ENCODE data around the gene MYB. TPM values are rescaled to one million over a fixed set of nuclear protein-coding genes. Genes with fewer than 3 reads are reported as not detected.
A peak's percentile ranks its signal among the peaks of the same experiment; 100 is the strongest.

MYB gene
- total RNA-seq, 1 experiment from 2014 or later = 0.12 TPM

DNA sequence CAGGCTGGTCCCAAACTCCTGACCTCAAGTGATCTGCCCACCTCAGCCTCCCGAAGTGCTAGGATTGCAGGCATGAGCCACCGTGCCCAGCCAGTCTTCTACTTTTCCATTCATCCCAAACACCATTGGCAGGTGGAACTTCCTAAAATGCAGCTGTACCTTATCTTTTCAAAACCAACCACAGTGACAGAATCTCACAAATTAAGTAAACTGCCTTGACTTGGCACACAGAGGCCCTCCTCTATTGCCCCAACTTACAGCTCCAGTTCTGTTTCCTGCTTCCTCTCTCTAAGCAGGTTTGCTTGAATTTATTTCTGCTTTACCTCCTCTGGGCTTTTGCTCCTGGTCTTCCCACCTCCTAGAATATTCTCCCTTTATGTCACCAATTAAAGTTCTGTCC, 7.6 kb downstream of the MYB start:
- DNase-seq (ENCODE audit: low read depth) = no peak

GRCh38 chr6:135189344-135189743, 8.2 kb downstream of the MYB start:
- peak; percentile 12 for DNase-seq (ENCODE audit: low read depth)

DNA sequence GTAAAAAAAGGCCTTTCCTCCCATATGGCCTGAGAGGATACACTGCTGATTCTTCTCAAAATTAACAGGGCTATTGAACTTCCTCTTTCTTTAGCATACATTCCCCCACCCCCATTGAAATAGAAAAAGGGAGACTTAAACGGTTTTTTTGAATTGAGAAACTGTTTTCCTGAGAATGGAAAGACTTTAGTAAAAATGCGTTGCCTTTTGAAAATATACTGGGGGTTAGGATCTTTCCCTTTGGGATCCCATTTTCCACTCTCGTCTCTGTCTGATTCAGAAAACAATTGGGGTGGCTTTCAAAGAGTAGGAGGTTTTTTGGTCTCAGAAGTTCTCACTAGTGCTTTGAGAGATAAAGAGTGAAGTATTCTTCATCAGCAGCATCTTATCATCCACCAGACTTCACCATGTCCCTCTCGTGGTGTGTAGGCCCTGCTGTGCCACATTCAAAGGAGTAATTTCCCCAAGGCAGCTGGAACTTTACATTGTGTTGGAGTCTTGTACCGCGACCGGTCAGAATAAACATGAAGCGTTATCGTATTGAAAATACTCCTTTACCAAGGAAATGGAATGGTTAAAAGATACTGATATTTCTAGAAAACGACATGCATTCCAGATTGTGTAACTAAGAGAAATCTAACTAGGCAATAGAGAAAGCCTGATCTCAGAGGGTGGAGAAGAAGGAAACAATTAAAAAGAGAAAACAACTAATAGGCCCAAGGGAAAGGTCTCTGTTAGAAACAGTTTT, 10.6 kb downstream of the MYB start:
- DNase-seq (ENCODE audit: low read depth) = no peak

- DNase-seq (ENCODE audit: low read depth) = no peak
These were observed 11.4 kb downstream of the MYB start for GRCh38 chr6:135192256-135193174.

- DNase-seq (ENCODE audit: low read depth) = no peak
These were observed 12.1 kb downstream of the MYB start for GRCh38 chr6:135193221-135193620.

GRCh38 chr6:135195041-135195440, 13.9 kb downstream of the MYB start:
- no peak for DNase-seq (ENCODE audit: low read depth)

- no peak for DNase-seq (ENCODE audit: low read depth)
These were observed 14.4 kb downstream of the MYB start for GRCh38 chr6:135195522-135195921.

GRCh38 chr6:135196739-135197510, 15.8 kb downstream of the MYB start:
- DNase-seq (ENCODE audit: low read depth) = no peak

DNA sequence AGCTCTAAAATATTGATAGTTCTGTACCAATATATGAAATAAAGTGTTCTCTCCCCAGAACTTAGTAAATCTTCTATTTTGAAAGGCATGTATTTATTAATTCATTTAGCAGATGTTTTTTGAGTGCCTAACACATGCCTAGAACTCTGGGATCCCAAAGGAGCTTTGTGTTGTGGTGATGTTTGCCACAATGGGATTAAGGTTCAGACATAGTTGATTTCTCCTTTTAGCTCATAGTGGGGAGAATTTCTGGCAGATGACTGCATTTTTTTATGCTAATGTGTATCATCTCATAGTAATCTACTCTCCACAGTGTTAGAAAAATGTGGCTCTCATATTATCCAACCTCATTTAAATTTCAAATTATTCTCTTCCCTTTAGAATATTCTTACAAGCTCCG, 21.7 kb downstream of the MYB start:
- no peak for DNase-seq (ENCODE audit: low read depth)

- no peak for DNase-seq (ENCODE audit: low read depth)
These were observed 23.8 kb downstream of the MYB start for GRCh38 chr6:135204951-135205350.

DNA sequence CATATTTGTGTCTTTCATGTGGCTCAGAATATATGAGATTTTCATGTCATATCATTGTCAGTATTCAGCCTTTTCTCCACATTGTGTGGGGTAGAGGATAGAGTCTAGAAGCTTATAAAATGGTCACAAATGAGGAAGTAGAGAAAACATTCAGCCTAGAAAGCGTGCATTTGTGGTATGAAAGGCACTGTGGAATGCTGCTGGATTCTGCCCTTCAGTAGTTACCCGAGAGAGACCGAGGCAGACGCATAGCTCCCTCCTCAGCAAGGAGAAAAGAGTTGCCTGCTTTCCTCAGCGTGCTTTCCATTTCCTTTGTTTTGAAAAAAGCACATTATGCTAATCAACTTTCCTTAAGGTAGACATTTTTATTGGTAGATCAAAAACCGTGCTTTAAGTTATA, 28.7 kb downstream of the MYB start:
- no peak for DNase-seq (ENCODE audit: low read depth)

- DNase-seq (ENCODE audit: low read depth) = no peak
These were observed 29.7 kb downstream of the MYB start for GRCh38 chr6:135210632-135211305.

- DNase-seq (ENCODE audit: low read depth) = no peak
These were observed 30.2 kb downstream of the MYB start for GRCh38 chr6:135211306-135211702.

GRCh38 chr6:135212020-135212806, 31.1 kb downstream of the MYB start:
- peak; percentile 67 for DNase-seq (ENCODE audit: low read depth)

DNA sequence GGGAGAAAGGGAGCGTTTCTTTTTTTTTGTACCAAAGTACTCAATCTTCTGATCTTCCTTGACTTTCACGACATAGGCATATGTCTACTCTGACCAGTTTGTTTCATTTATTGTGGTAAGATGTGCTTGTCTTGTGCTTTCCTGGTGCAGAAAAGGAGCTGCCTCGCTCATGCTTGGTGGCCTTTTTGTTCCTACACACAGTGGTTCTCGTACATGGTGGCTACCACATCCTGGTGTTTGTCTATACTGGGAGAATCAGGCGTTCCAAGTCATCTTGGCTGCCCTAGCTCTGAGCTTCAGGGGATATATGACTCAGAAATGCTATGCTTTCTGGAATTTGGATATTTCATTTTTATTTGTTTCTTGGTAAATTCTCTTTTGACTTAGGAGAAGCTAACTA, 31.8 kb downstream of the MYB start:
- DNase-seq (ENCODE audit: low read depth) = peak; percentile 74

- DNase-seq (ENCODE audit: low read depth) = no peak
These were observed 32.5 kb downstream of the MYB start for GRCh38 chr6:135213616-135214015.

- no peak for DNase-seq (ENCODE audit: low read depth)
These were observed 34.1 kb downstream of the MYB start for GRCh38 chr6:135215160-135215559.

DNA sequence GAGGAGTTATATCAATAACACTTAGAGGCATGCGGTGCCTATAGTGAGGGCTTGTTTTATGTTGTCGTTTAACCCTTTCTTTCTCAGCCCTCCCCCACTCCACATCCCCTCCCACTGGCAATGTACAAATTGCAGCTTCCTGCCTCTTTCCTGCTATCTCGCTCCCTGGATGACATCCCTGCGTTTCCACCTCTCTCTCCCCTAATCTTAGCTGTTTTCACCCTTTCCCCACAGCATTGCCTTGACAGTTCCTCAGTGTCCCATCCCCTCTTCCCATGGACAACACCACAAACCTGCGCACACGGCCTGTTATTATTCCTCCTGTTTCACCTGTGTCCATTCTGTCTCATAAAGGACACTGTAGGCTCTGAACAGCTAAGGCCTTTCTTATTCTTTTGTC, 34.5 kb downstream of the MYB start:
- DNase-seq (ENCODE audit: low read depth) = no peak

DNA sequence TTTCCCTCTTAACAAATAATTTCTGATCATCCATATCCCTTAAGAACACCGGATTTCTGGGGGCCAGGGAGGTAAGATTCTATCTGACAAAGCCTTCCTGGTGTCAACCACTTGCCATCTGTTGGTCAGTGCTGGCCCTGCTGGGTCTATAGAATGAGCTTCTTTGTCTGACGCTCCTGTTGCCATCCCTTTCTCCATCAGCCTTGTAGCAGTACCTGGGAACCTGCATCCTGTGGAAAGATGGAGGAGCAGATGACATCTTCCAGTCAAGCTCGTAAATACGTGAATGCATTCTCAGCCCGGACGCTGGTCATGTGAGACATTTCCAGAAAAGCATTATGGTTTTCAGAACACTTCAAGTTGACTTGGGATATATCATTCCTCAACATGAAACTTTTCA, 36.6 kb downstream of the MYB start:
- DNase-seq (ENCODE audit: low read depth) = no peak

DNA sequence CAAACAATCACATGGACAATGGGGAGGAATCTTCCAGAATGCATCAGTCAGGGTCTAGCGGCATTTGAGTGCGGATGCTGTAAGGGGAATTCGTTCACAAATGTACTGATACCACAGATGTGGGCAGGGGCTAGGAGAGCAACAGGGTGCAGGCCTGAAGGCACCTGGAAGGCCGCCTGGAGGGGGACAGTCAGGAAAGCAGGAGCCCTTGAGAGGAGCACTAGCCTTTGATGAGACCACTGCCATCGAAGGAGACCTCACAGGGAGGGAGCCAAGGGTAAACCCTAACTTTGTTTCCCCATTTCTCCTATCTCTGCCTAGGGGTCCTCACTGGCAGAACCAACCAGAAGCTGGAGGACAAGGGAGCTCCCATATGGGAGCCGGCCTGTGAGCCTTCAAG, 38.2 kb downstream of the MYB start:
- DNase-seq (ENCODE audit: low read depth) = no peak

DNA sequence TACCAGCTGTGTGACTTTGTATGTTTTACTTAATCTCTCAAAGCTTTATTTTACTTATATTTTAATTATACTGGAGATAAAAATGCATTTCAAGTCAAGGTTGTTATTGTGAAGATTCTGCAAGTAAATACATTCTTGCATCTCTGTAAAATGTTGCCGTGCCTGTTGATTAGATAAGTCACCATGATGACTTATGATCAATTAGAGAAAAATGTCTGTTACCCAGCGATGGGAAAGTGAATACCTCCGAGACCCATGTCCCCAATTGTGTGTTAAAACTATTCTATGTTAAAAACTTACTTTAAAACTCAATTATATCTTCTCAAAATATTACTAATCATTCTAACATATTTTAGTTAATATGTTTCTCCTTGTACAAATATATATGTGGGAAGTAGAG, 39.9 kb downstream of the MYB start:
- no peak for DNase-seq (ENCODE audit: low read depth)

Data from RPMI7951 (cell line).